Stimulated activated CD8-positive, alpha-beta memory T cell treated with anti-CD3 and anti-CD28 coated beads, Interleukin-7, amount 100 ng/mL, for 1 hour (primary cell): ENCODE measurements around the gene PHACTR1.
"Not testable (repeated sequence)": the region's sequence is repeated elsewhere in the genome, so short reads cannot be mapped to it uniquely, and the experiment has no call there.

Source experiments
- DNase-seq, 2 donors: peaks; one replicate each; pipeline ENCODE4 v3.0.0-alpha.2; 2020; ENCODE audit warnings: low read depth in 2 of 2

The PHACTR1 gene

GRCh38 chr6:12899046-12899833, 182.7 kb downstream of the PHACTR1 start:
- DNase-seq = no peak

DNA sequence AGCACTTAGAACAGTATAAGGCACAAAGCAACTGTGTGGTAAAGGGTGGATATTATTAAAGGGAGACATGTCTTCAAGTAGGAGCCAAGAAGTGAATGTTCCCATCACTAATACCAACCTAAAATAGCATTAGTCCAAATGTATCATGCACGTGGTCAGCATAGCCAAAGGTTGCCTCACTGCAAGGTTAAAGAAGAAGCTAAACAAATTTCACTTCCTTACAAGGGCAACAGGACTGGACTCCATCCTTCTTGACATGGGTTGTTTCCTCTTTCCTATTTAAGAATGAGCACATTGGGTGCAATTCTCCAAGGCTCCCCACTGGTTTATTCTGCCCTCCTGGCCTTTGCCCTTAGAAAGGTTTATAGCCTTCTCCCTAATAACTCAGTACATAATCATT, 186.7 kb downstream of the PHACTR1 start:
- no peak for DNase-seq

DNA sequence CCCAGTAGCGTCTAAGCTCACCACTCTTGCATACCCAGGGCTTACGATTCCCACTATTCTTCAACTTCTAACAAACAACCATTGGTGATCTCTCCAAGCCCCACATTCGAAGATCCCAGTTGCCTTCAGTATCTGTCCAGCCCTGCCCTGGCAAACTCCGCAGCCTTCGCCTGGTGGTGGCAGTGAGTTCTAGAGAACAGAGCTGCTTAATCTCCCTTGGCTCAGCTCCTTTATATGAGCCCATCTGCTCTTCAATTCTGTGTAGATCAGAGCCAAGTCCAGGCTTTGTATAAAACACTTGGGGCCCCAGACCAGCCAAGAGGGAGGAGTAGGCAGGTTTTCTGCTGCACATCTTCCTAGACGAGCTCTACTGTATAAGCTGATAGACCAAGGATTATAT, 193.3 kb downstream of the PHACTR1 start:
- no peak for DNase-seq

- no peak for DNase-seq
Observed at GRCh38 chr6:12911427-12911826, 194.9 kb downstream of the PHACTR1 start.

DNA sequence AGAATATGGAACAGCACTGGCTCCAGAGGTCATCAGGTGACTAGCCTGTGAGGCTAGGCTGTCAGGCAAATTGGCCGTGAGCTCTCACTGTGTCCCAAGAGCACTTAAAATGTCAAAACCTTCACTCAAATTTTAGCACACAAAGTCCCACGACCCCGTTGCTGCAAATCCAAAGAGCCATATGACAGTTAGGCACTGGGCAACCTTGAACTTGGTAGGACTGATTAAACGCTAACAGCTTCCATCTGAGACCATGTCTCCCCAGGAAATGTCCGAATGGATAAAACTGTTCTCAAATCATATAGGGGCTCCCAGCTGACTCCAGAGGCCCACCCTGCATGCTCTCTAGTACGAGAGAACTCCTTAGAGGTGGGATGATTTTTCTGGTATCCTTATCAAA, 196.6 kb downstream of the PHACTR1 start:
- DNase-seq = no peak

GRCh38 chr6:12916006-12916405, 199.4 kb downstream of the PHACTR1 start:
- no peak for DNase-seq

DNA sequence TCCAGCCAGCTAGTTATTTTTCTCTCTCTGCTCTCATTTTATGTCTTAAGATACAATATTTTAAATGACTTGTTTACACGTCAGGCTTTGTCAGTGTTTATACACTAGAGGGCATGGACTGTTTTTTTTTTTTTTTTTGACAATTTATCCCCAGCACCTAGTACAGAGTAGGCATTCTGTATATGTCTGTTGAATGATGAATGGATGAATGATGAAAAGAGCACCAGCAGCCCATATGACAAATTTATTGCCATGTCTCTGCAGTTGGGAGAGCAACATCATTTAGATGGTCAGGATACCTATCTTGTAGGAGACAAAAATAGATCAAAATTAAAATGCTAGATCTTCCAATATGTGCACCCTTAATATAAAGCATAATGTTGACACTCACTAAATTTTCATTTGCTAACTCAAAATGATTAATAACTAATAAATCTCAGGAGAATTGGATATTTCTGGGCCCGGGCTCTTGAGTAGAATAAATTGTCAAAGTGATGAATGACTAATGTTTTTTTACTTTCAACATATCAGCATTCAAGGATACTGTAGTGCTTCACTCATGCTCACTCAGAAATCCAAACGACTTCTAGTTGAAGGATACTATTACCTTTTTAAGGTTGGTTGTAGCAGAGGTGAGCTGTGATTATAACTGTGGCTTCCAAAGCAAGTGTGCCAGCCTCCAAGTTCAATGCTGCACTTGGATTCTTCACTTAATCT, 200.0 kb downstream of the PHACTR1 start:
- DNase-seq = no peak

- no peak for DNase-seq
Observed at GRCh38 chr6:12921467-12921866, 204.9 kb downstream of the PHACTR1 start.

DNA sequence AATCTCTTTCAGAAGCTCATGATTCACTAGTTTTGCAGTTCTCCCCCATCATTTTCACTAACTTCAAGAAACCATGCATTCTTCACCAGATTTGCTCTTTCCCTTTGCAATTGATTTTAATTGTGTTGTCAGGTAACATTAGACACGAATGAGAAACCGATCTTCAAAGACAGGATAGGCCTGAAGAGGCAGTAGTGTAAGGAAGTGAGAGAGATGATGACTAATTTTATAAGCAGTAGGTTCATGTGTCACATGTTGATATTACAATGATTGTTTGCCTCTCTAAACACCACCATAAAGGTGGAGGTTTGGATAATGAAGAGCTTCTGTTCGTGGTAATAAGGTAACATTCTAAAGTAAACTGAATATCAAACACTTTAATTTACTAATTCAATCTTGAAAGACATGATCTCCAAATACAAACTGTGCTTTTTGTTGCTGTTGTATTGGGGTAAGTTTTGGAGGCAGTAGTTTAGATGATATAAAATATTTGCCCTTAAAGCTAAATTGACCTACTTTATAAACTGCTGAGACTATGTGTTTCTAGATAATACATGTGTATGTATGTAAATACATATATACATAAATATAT, 207.2 kb downstream of the PHACTR1 start:
- DNase-seq = no peak

- DNase-seq = no peak
Observed at GRCh38 chr6:12924911-12925310, 208.3 kb downstream of the PHACTR1 start.

DNA sequence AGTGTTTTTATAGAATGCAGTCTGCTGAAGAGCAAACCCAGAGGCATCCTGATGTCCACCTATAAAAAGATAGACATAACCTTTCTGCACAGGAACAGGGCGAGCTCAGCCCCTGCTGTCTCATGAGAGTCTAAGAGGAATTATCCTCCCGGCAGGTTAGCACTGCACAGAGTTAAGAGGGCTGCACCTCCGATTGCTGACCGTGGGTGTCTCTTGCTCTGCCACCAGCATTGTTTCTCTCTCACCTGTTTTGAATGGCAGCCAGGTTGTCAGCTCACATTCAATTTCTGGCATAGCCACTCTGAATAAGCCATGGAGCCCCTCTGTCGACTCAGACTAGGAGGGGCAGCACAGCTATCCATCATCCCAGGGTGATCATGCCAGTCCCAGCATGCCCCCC, 211.2 kb downstream of the PHACTR1 start:
- DNase-seq = no peak

GRCh38 chr6:12929678-12930077, 213.1 kb downstream of the PHACTR1 start:
- no peak for DNase-seq

- DNase-seq = no peak
Observed at GRCh38 chr6:12931639-12932038, 215.1 kb downstream of the PHACTR1 start.

- DNase-seq = no peak
Observed at GRCh38 chr6:12935637-12936036, 219.1 kb downstream of the PHACTR1 start.

GRCh38 chr6:12937971-12938370, 221.4 kb downstream of the PHACTR1 start:
- no peak for DNase-seq

DNA sequence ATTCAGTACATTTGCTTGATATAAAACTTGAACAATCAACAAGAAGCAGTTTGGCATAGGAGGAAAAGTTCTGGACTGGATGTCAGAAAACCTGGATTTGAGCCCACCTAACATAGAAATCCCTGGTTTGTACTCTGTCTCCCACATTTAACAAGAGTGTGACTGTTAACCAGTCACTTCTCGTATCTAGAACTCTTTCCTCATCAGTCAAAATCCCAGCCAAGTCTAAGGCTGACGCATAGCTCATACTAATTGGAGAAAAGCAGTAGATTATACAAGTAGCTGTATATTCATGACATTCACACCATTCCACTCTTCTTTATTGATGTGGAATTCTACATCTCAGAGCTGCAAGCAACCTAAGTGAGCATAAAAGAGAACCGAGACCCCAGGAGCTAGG, 222.7 kb downstream of the PHACTR1 start:
- DNase-seq = no peak

DNA sequence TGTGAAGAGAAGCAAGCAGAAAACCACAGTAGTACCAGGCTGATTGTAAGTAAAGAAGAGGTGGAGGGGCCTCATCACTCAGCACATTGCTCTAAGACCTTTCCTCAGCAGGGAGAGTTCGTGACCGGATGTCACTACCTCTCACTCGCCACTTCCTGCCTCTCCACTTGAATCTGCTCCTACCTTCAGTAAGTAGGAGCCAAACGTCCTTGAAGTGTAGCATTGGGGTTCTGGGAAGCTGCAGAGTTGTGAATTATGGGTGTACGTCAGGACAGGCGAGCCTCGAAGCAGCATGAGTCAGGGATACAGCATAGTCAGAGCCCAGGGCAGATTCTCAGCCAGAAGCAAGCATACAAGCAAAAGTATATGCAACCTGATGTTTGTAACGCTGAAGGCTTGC, 224.9 kb downstream of the PHACTR1 start:
- DNase-seq = no peak

DNA sequence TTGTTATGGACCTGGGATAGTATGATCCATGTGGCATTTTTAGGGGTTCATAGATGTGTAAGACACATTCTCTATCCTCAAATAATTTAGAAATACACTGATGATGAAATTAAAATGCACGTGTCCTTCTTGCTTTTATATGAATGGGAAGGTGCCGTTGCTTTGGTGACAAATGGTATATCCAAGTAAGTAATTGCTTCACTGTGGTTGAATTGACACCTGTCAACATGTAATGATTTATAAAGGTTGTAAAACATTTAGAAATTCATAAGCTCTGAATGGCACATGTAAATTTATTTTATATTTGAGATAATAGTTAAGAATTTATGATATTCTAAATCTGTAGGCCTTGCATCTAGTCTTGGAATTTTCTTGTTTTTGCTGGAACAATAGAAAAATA, 227.0 kb downstream of the PHACTR1 start:
- no peak for DNase-seq

DNA sequence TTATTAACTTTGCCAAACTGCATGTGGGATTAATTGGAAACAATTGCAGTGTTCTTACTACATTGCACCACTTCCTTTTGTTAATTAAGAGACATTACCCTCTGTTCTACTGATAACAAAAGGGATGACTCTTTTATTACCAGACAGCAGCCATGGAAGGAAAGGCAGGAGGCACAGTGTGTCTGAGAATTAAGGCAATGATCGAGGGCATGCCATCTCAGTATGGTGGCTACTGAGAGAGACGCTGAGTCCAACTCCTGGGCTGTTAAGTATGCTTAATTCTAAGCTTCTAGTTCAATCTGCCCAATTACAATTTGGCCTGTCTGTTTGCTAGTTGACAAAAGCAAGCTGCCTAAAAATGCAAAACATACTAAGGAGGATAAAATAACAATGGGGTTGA, 227.4 kb downstream of the PHACTR1 start:
- DNase-seq = no peak

DNA sequence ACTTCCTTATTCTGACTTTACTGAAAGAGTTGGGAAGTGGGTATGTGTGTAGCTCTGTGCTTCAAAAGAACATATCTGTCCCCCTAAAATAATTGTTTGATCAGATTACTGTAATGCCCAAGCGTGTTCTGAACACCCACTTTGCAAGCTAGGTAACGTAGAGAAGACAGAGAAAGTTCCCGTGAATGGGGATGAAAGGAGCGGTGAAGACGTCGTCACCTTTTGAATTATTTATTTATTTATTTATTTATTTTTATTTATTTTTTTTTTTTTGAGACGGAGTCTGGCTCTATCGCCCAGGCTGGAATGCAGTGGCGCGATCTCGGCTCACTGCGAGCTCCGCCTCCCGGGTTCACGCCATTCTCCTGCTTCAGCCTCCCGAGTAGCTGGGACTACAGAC, 228.0 kb downstream of the PHACTR1 start:
- DNase-seq = not testable (repeated sequence)

GRCh38 chr6:12947151-12947871, 230.7 kb downstream of the PHACTR1 start:
- DNase-seq = no peak

GRCh38 chr6:12947967-12948366, 231.4 kb downstream of the PHACTR1 start:
- DNase-seq = no peak
